Astrocyte (in vitro differentiated cells and primary cell): ENCODE data around the gene SNCAIP. TPM values are rescaled to one million over a fixed set of nuclear protein-coding genes. Genes with fewer than 3 reads are reported as not detected.

ENCODE experiments used
- DNase-seq: peaks from one replicate; pipeline ENCODE4 v3.0.0-alpha.2; 2010; ENCODE audit warnings: low read depth
- FAIRE-seq: peaks from 2 replicates; lab custom pipeline; 2011; peaks lifted over from hg19 to GRCh38; lab: Jason Lieb, UNC
- H2AFZ ChIP-seq: 2 replicates; pipeline ENCODE4 v1.6.0; 2012; ENCODE audit warnings: low read depth, low read length, inconsistent platforms
- H3K27ac ChIP-seq: 2 replicates; pipeline ENCODE4 v1.5.1; 2011; ENCODE audit warnings: low read depth, low read length, inconsistent platforms
- H3K27me3 ChIP-seq: 2 replicates; pipeline ENCODE4 v1.6.0; 2011; ENCODE audit warnings: low read length, inconsistent platforms; ENCODE audit not compliant: insufficient read depth
- H3K36me3 ChIP-seq: 2 replicates; pipeline ENCODE4 v1.5.1; 2011; ENCODE audit warnings: low read length, inconsistent platforms; ENCODE audit not compliant: insufficient read depth
- H3K4me1 ChIP-seq: 2 replicates; pipeline ENCODE4 v1.5.1; 2011; ENCODE audit warnings: low read length, inconsistent platforms; ENCODE audit not compliant: insufficient read depth
- H3K4me2 ChIP-seq: 2 replicates; pipeline ENCODE4 v1.6.0; 2012; ENCODE audit warnings: low read length, inconsistent platforms
- H3K4me3 ChIP-seq: 2 replicates; pipeline ENCODE4 v1.5.1; 2011; ENCODE audit warnings: low read depth, mild to moderate bottlenecking, low read length, inconsistent platforms; ENCODE audit not compliant: insufficient read depth
- H3K79me2 ChIP-seq: 2 replicates; pipeline ENCODE4 v1.6.0; 2012; ENCODE audit warnings: mild to moderate bottlenecking, low read length, inconsistent platforms; ENCODE audit not compliant: insufficient read depth
- H3K9ac ChIP-seq: 2 replicates; pipeline ENCODE4 v1.6.0; 2012; ENCODE audit warnings: mild to moderate bottlenecking, low read length, inconsistent platforms
- H3K9me3 ChIP-seq: 2 replicates; pipeline ENCODE4 v1.5.1; 2012; ENCODE audit warnings: low read depth, mild to moderate bottlenecking, low read length, inconsistent platforms; ENCODE audit not compliant: insufficient read depth
- H4K20me1 ChIP-seq: 2 replicates; pipeline ENCODE4 v1.6.0; 2012; ENCODE audit warnings: low read length, inconsistent platforms; ENCODE audit not compliant: insufficient read depth
- H3K27ac Mint-ChIP-seq: one replicate; pipeline ENCODE4 v1.8.0; 2021; ENCODE audit warnings: mild to moderate bottlenecking, mixed read lengths; ENCODE audit not compliant: unreplicated experiment
- H3K27me3 Mint-ChIP-seq: one replicate; pipeline ENCODE4 v1.8.0; 2021; ENCODE audit warnings: low read depth, mixed read lengths; ENCODE audit not compliant: unreplicated experiment
- H3K36me3 Mint-ChIP-seq: one replicate; pipeline ENCODE4 v1.8.0; 2021; ENCODE audit warnings: low read depth, mixed read lengths; ENCODE audit not compliant: unreplicated experiment
- H3K4me1 Mint-ChIP-seq: one replicate; pipeline ENCODE4 v1.8.0; 2021; ENCODE audit warnings: low read depth, mixed read lengths; ENCODE audit not compliant: unreplicated experiment
- H3K4me3 Mint-ChIP-seq: one replicate; pipeline ENCODE4 v1.8.0; 2021; ENCODE audit warnings: mild to moderate bottlenecking, moderate library complexity, mixed read lengths; ENCODE audit not compliant: unreplicated experiment
- H3K9me3 Mint-ChIP-seq: one replicate; pipeline ENCODE4 v1.8.0; 2021; ENCODE audit warnings: mild to moderate bottlenecking, mixed read lengths; ENCODE audit not compliant: unreplicated experiment
- CTCF ChIP-seq: IDR thresholded peaks from 2 replicates; pipeline ENCODE4 v1.5.1; 2011; ENCODE audit warnings: low read depth, mild to moderate bottlenecking, inconsistent platforms, low read length, moderate library complexity; ENCODE audit not compliant: insufficient read depth
- EZH2 ChIP-seq: IDR thresholded peaks from 2 replicates; pipeline ENCODE4 v1.6.1; 2012; ENCODE audit warnings: mild to moderate bottlenecking, low read length, inconsistent platforms; ENCODE audit not compliant: insufficient read depth
- total RNA-seq: library from RNA; stranded (reverse); gene quantifications from 2 replicates; pipeline ENCODE4 v1.2.1, GENCODE V29; 2021

The SNCAIP gene
- total RNA-seq, 1 donor from 2014 or later = 1.7 TPM

- Histone ChIP-seq H3K9ac (no peak overlapping the region), H3K27me3 (no peaks in the 10 kb centered on the region), H2AFZ (no peak overlapping the region), H3K27ac (no peak overlapping the region), H4K20me1 (no peaks in the 10 kb centered on the region), H3K9me3 (no peaks in the 10 kb centered on the region), H3K79me2 (no peaks in the 10 kb centered on the region), H3K4me2 (no peak overlapping the region), H3K4me3 (no peak overlapping the region), H3K4me1 (no peaks in the 10 kb centered on the region), H3K36me3 (no peaks in the 10 kb centered on the region)
- no peak overlapping the region for H3K4me3 Mint-ChIP-seq
- DNase-seq (no peak), FAIRE-seq (no peak)
- no peaks in the 10 kb centered on the region for H3K9me3 Mint-ChIP-seq
- H3K36me3 Mint-ChIP-seq = no peaks in the 10 kb centered on the region
- TF ChIP-seq CTCF (no peak), EZH2 (no peak)
- H3K27me3 Mint-ChIP-seq = no peaks in the 10 kb centered on the region
- H3K4me1 Mint-ChIP-seq = no peaks in the 10 kb centered on the region
- no peak overlapping the region for H3K27ac Mint-ChIP-seq
Measured at GRCh38 chr5:122429545-122430318, 117.7 kb downstream of the SNCAIP start.

- DNase-seq (no peak), FAIRE-seq (no peak)
- no peak overlapping the region for H3K4me3 Mint-ChIP-seq
- H3K9me3 Mint-ChIP-seq = no peaks in the 10 kb centered on the region
- Histone ChIP-seq H3K27ac (no peak overlapping the region), H4K20me1 (no peaks in the 10 kb centered on the region), H3K9ac (no peak overlapping the region), H3K4me3 (no peak overlapping the region), H3K9me3 (no peaks in the 10 kb centered on the region), H2AFZ (no peak overlapping the region), H3K27me3 (no peaks in the 10 kb centered on the region), H3K36me3 (no peaks in the 10 kb centered on the region), H3K79me2 (no peaks in the 10 kb centered on the region), H3K4me1 (no peaks in the 10 kb centered on the region), H3K4me2 (no peak overlapping the region)
- TF ChIP-seq EZH2 = no peak
- no peak for TF ChIP-seq CTCF
- no peaks in the 10 kb centered on the region for H3K4me1 Mint-ChIP-seq
- no peaks in the 10 kb centered on the region for H3K27me3 Mint-ChIP-seq
- H3K27ac Mint-ChIP-seq = no peak overlapping the region
- H3K36me3 Mint-ChIP-seq = no peaks in the 10 kb centered on the region
Measured at GRCh38 chr5:122430319-122430586, 118.2 kb downstream of the SNCAIP start.

GRCh38 chr5:122431298-122431697 lies 119.3 kb downstream of the SNCAIP start:
- Histone ChIP-seq H3K79me2 (no peaks in the 10 kb centered on the region), H3K4me2 (no peak overlapping the region), H3K4me1 (no peaks in the 10 kb centered on the region), H3K9ac (no peak overlapping the region), H3K36me3 (no peaks in the 10 kb centered on the region), H3K27me3 (no peaks in the 10 kb centered on the region), H4K20me1 (no peaks in the 10 kb centered on the region), H3K27ac (no peak overlapping the region), H3K4me3 (no peak overlapping the region), H3K9me3 (no peaks in the 10 kb centered on the region), H2AFZ (no peak overlapping the region)
- DNase-seq (no peak), FAIRE-seq (no peak)
- no peaks in the 10 kb centered on the region for H3K36me3 Mint-ChIP-seq
- H3K27ac Mint-ChIP-seq = no peak overlapping the region
- no peak for TF ChIP-seq CTCF
- no peak for TF ChIP-seq EZH2
- H3K27me3 Mint-ChIP-seq = no peaks in the 10 kb centered on the region
- no peak overlapping the region for H3K4me3 Mint-ChIP-seq
- H3K4me1 Mint-ChIP-seq = no peaks in the 10 kb centered on the region
- H3K9me3 Mint-ChIP-seq = no peaks in the 10 kb centered on the region
